ENCODE data around the gene MAGI1. TPM values are rescaled to one million over a fixed set of nuclear protein-coding genes. Genes with fewer than 3 reads are reported as not detected.
A peak's percentile ranks its signal among the peaks of the same experiment; 100 is the strongest.

Gene MAGI1
- total RNA-seq, 1 experiment from 2014 or later, result 38.6 TPM

DNA sequence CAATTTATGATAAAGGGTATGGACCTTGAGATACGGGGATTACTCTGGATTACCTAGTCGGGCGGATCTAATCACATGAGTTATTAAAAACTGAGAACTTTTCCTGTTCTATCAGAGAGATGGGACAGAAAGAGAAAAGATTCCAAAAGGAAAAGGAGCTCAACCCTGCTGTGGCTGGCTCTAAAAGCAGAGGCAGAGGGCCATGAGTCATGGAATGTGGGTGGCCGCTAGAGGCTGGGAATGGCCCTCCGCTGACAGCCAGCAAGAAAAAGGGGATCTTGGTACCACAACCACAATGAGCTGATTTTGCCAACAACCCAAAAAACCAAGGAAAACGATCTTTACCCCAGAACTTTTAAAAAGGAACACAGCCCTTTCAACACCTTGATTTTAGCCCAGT lies 210.0 kb downstream of the MAGI1 start:
- Histone ChIP-seq H3K9me2 (ENCODE audit: insufficient read depth) (no peaks in the 10 kb centered on the region), H3K9me3 (ENCODE audit: control insufficient read depth in 1 of 2, insufficient read depth in 1 of 2, low read depth in 1 of 2, low read length in 2 of 2) (no peaks in the 10 kb centered on the region), H4K20me1 (ENCODE audit: insufficient read depth) (no peaks in the 10 kb centered on the region), H3K79me2 (ENCODE audit: insufficient read depth, low read length) (0 out of 2 replicates have a peak, but pooled peaks cover 3% of the 10 kb centered on the region), H3K27ac (ENCODE audit: low read depth, low read length) (no peak overlapping the region), H3K27me3 (ENCODE audit: insufficient read depth, low read length) (no peaks in the 10 kb centered on the region), H3K36me3 (ENCODE audit: control insufficient read depth in 1 of 2, insufficient read depth in 2 of 2, low read length in 2 of 2) (no peaks in the 10 kb centered on the region), H3K4me2 (ENCODE audit: low read length) (peak overlapping the region; percentile 3; the same call in 1 of the 2 replicates), H3K9ac (ENCODE audit: low read length) (no peak overlapping the region), H3K4me3 (replicated peaks in 1 of 2; ENCODE audit: low read depth in 1 of 2, low read length in 2 of 2) (no peak overlapping the region), H2AFZ (ENCODE audit: low read depth, low read length, poor library complexity, severe bottlenecking) (no peak overlapping the region), H3K4me1 (ENCODE audit: control insufficient read depth in 1 of 2, insufficient read depth in 2 of 2, low read length in 2 of 2) (peaks cover 15 to 18% of the 10 kb centered on the region in 2 experiments)
- no TSS peak for BruUV-seq (replicated peaks)
- ATAC-seq (no peak), DNase-seq (ENCODE audit: low read depth, low spot score) (no peak)
- RAD21 ChIA-PET (ENCODE audit: low non-redundant PET in 1 of 2, low total read pairs in 2 of 2, uncharacterized antibody in 2 of 2, unreplicated experiment in 2 of 2), result no interaction called here
- CTCF ChIA-PET, result no interaction called here
- TF ChIP-seq EZH2phosphoT487 (IDR thresholded peaks at IDR 0.05; ENCODE audit: borderline replicate concordance) (no peak), EGR1 (IDR thresholded peaks at IDR 0.05; ENCODE audit: low read depth) (no peak), CEBPB (IDR thresholded peaks at IDR 0.05; ENCODE audit: low read depth) (no peak), SP1 (IDR thresholded peaks at IDR 0.05; ENCODE audit: low read depth) (no peak), ZFX (IDR thresholded peaks at IDR 0.05) (no peak), YY1 (IDR thresholded peaks at IDR 0.05; ENCODE audit: extremely low read depth, insufficient replicate concordance, low read depth, low read length) (no peak), ELF1 (IDR thresholded peaks at IDR 0.05; ENCODE audit: borderline replicate concordance, low read depth) (no peak), POLR2A (IDR thresholded peaks at IDR 0.05; ENCODE audit: borderline replicate concordance, extremely low read depth, insufficient read depth, insufficient read length) (no peak)
- TF ChIP-seq, protein P1, sequence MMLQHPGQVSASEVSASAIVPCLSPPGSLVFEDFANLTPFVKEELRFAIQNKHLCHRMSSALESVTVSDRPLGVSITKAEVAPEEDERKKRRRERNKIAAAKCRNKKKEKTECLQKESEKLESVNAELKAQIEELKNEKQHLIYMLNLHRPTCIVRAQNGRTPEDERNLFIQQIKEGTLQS (IDR thresholded peaks at IDR 0.05), result no peak
- TF ChIP-seq, protein P2, sequence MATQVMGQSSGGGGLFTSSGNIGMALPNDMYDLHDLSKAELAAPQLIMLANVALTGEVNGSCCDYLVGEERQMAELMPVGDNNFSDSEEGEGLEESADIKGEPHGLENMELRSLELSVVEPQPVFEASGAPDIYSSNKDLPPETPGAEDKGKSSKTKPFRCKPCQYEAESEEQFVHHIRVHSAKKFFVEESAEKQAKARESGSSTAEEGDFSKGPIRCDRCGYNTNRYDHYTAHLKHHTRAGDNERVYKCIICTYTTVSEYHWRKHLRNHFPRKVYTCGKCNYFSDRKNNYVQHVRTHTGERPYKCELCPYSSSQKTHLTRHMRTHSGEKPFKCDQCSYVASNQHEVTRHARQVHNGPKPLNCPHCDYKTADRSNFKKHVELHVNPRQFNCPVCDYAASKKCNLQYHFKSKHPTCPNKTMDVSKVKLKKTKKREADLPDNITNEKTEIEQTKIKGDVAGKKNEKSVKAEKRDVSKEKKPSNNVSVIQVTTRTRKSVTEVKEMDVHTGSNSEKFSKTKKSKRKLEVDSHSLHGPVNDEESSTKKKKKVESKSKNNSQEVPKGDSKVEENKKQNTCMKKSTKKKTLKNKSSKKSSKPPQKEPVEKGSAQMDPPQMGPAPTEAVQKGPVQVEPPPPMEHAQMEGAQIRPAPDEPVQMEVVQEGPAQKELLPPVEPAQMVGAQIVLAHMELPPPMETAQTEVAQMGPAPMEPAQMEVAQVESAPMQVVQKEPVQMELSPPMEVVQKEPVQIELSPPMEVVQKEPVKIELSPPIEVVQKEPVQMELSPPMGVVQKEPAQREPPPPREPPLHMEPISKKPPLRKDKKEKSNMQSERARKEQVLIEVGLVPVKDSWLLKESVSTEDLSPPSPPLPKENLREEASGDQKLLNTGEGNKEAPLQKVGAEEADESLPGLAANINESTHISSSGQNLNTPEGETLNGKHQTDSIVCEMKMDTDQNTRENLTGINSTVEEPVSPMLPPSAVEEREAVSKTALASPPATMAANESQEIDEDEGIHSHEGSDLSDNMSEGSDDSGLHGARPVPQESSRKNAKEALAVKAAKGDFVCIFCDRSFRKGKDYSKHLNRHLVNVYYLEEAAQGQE (IDR thresholded peaks at IDR 0.05; ENCODE audit: low read depth), result no peak
- TF ChIP-seq, protein P3, sequence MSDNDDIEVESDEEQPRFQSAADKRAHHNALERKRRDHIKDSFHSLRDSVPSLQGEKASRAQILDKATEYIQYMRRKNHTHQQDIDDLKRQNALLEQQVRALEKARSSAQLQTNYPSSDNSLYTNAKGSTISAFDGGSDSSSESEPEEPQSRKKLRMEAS (IDR thresholded peaks at IDR 0.05), result no peak
- TF ChIP-seq, protein P4, sequence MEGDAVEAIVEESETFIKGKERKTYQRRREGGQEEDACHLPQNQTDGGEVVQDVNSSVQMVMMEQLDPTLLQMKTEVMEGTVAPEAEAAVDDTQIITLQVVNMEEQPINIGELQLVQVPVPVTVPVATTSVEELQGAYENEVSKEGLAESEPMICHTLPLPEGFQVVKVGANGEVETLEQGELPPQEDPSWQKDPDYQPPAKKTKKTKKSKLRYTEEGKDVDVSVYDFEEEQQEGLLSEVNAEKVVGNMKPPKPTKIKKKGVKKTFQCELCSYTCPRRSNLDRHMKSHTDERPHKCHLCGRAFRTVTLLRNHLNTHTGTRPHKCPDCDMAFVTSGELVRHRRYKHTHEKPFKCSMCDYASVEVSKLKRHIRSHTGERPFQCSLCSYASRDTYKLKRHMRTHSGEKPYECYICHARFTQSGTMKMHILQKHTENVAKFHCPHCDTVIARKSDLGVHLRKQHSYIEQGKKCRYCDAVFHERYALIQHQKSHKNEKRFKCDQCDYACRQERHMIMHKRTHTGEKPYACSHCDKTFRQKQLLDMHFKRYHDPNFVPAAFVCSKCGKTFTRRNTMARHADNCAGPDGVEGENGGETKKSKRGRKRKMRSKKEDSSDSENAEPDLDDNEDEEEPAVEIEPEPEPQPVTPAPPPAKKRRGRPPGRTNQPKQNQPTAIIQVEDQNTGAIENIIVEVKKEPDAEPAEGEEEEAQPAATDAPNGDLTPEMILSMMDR (IDR thresholded peaks at IDR 0.05 in 2 of 3, conservative IDR thresholded peaks at IDR 0.05 in 1 of 3; ENCODE audit: borderline replicate concordance in 1 of 3, insufficient read depth in 1 of 3, low read depth in 2 of 3, low read length in 2 of 3), result no peak
- intact Hi-C loops (cut with micrococcal nuclease), result no loop called here
- POLR2A ChIA-PET, result no interaction called here
